ENCODE data around the gene TACC3. TPM values are rescaled to one million over a fixed set of nuclear protein-coding genes. Genes with fewer than 3 reads are reported as not detected.

TACC3 gene
- total and polyA plus RNA-seq, 2 donors (not counting 1 experiment from before 2014, with no cell fraction given) = 7.3 to 10.2 TPM

- peaks cover 75% of the 10 kb centered on the region for H3K79me2 ChIP-seq (ENCODE audit: control insufficient read depth, insufficient read depth, low read length)
- DNase-seq (ENCODE audit: low read depth in 2 of 2) = no peak
- H3K4me1 ChIP-seq (ENCODE audit: control insufficient read depth, extremely low read depth, insufficient read depth, low read length) = peaks cover 16% of the 10 kb centered on the region
- H3K27ac ChIP-seq (ENCODE audit: insufficient read depth, low read length) = peak overlapping the region; percentile 61
- TF ChIP-seq CTCF (conservative IDR thresholded peaks at IDR 0.05 in 1 of 2, IDR thresholded peaks at IDR 0.05 in 1 of 2; ENCODE audit: low read depth in 1 of 2, low read length in 2 of 2) (no peak), EZH2 (IDR thresholded peaks at IDR 0.05; ENCODE audit: low read length, missing control alignments) (no peak)
- H2AFZ ChIP-seq (ENCODE audit: low read length) = no peak overlapping the region
- peak overlapping the region; percentile 34 to 78 (median 66) for H3K4me3 ChIP-seq (replicated peaks in 1 of 4; ENCODE audit: control extremely low read depth in 1 of 4, insufficient read depth in 1 of 4, low read depth in 3 of 4, low read length in 4 of 4)
- no peaks in the 10 kb centered on the region for H4K20me1 ChIP-seq (ENCODE audit: control insufficient read depth, extremely low read depth, insufficient read depth, low read length)
- H3K36me3 ChIP-seq (ENCODE audit: control insufficient read depth, insufficient read depth, low read length) = peaks cover 18% of the 10 kb centered on the region
- peak overlapping the region; percentile 95 for H3K4me2 ChIP-seq (ENCODE audit: extremely low read depth, insufficient read depth, low read length)
- no peaks in the 10 kb centered on the region for H3K27me3 ChIP-seq (ENCODE audit: control insufficient read depth, insufficient read depth, low read length)
- peak overlapping the region; percentile 53 for H3K9ac ChIP-seq (ENCODE audit: insufficient read depth, low read length)
- no peaks in the 10 kb centered on the region for H3K9me3 ChIP-seq (ENCODE audit: control insufficient read depth, insufficient read depth, low read depth, low read length)
Measured at GRCh38 chr4:1721666-1722550, 587 bp downstream of the TACC3 start.

GRCh38 chr4:1722551-1723118 is 1.3 kb downstream of the TACC3 start:
- no peak for TF ChIP-seq CTCF (conservative IDR thresholded peaks at IDR 0.05 in 1 of 2, IDR thresholded peaks at IDR 0.05 in 1 of 2; ENCODE audit: low read depth in 1 of 2, low read length in 2 of 2)
- no peak for TF ChIP-seq EZH2 (IDR thresholded peaks at IDR 0.05; ENCODE audit: low read length, missing control alignments)
- H3K4me1 ChIP-seq (ENCODE audit: control insufficient read depth, extremely low read depth, insufficient read depth, low read length) = peaks cover 23% of the 10 kb centered on the region
- H3K27ac ChIP-seq (ENCODE audit: insufficient read depth, low read length) = peak overlapping the region; percentile 61
- H3K9ac ChIP-seq (ENCODE audit: insufficient read depth, low read length) = no peak overlapping the region
- peak overlapping the region; percentile 95 for H3K4me2 ChIP-seq (ENCODE audit: extremely low read depth, insufficient read depth, low read length)
- H3K9me3 ChIP-seq (ENCODE audit: control insufficient read depth, insufficient read depth, low read depth, low read length) = no peaks in the 10 kb centered on the region
- H3K4me3 ChIP-seq (replicated peaks in 1 of 4; ENCODE audit: control extremely low read depth in 1 of 4, insufficient read depth in 1 of 4, low read depth in 3 of 4, low read length in 4 of 4) = peak overlapping the region; percentile 34 to 78 (median 66)
- no peaks in the 10 kb centered on the region for H3K27me3 ChIP-seq (ENCODE audit: control insufficient read depth, insufficient read depth, low read length)
- H3K36me3 ChIP-seq (ENCODE audit: control insufficient read depth, insufficient read depth, low read length) = peaks cover 19% of the 10 kb centered on the region
- H4K20me1 ChIP-seq (ENCODE audit: control insufficient read depth, extremely low read depth, insufficient read depth, low read length) = no peaks in the 10 kb centered on the region
- DNase-seq (ENCODE audit: low read depth in 2 of 2) = no peak
- no peak overlapping the region for H2AFZ ChIP-seq (ENCODE audit: low read length)
- peaks cover 75% of the 10 kb centered on the region for H3K79me2 ChIP-seq (ENCODE audit: control insufficient read depth, insufficient read depth, low read length)

GRCh38 chr4:1723131-1723801 is 1.9 kb downstream of the TACC3 start:
- no peak for TF ChIP-seq EZH2 (IDR thresholded peaks at IDR 0.05; ENCODE audit: low read length, missing control alignments)
- Histone ChIP-seq H3K79me2 (ENCODE audit: control insufficient read depth, insufficient read depth, low read length) (peaks cover 75% of the 10 kb centered on the region), H3K4me1 (ENCODE audit: control insufficient read depth, extremely low read depth, insufficient read depth, low read length) (peaks cover 24% of the 10 kb centered on the region), H3K9me3 (ENCODE audit: control insufficient read depth, insufficient read depth, low read depth, low read length) (no peaks in the 10 kb centered on the region), H2AFZ (ENCODE audit: low read length) (no peak overlapping the region), H4K20me1 (ENCODE audit: control insufficient read depth, extremely low read depth, insufficient read depth, low read length) (no peaks in the 10 kb centered on the region), H3K9ac (ENCODE audit: insufficient read depth, low read length) (no peak overlapping the region), H3K4me2 (ENCODE audit: extremely low read depth, insufficient read depth, low read length) (peak overlapping the region; percentile 95), H3K27ac (ENCODE audit: insufficient read depth, low read length) (peak overlapping the region; percentile 2), H3K27me3 (ENCODE audit: control insufficient read depth, insufficient read depth, low read length) (no peaks in the 10 kb centered on the region), H3K4me3 (replicated peaks in 1 of 4; ENCODE audit: control extremely low read depth in 1 of 4, insufficient read depth in 1 of 4, low read depth in 3 of 4, low read length in 4 of 4) (peak overlapping the region in 1 of 4 experiments; percentile 72), H3K36me3 (ENCODE audit: control insufficient read depth, insufficient read depth, low read length) (peaks cover 20% of the 10 kb centered on the region)
- DNase-seq (ENCODE audit: low read depth in 2 of 2) = peak in 1 of 2 donors; percentile 10

Data from fibroblast of lung (primary cell).